ENCODE data around the gene P2RY13.

The P2RY13 gene

GRCh38 chr3:151319628-151320027 is 9.7 kb downstream of the P2RY13 start:
- DNase-seq, result no peak

- no peak for DNase-seq
Measured at GRCh38 chr3:151318991-151319390, 10.4 kb downstream of the P2RY13 start.

GRCh38 chr3:151318313-151318712 is 11.0 kb downstream of the P2RY13 start:
- DNase-seq, result no peak

GRCh38 chr3:151316267-151316991 is 12.9 kb downstream of the P2RY13 start, which contains the start of gene GPR87:
Gene GPR87, minus strand, starts transcription at chr3:151316820. Its CDS starts 16,720 bp downstream, at chr3:151300100.
- DNase-seq, result no peak

- no peak for DNase-seq
Measured at GRCh38 chr3:151315846-151316245, 13.5 kb downstream of the P2RY13 start.

- DNase-seq, result no peak
Measured at GRCh38 chr3:151315136-151315535, 14.2 kb downstream of the P2RY13 start.

- DNase-seq, result no peak
Measured at GRCh38 chr3:151314593-151314992, 14.8 kb downstream of the P2RY13 start.

- no peak for DNase-seq
Measured at GRCh38 chr3:151314137-151314536, 15.2 kb downstream of the P2RY13 start.

GRCh38 chr3:151312972-151313371 is 16.4 kb downstream of the P2RY13 start:
- no peak for DNase-seq

- DNase-seq, result no peak
Measured at GRCh38 chr3:151309566-151309965, 19.8 kb downstream of the P2RY13 start.

GRCh38 chr3:151307583-151308488 is 21.5 kb downstream of the P2RY13 start:
- DNase-seq, result no peak

GRCh38 chr3:151307131-151307530 is 22.2 kb downstream of the P2RY13 start:
- no peak for DNase-seq

- DNase-seq, result no peak
Measured at GRCh38 chr3:151306168-151306810, 23.1 kb downstream of the P2RY13 start.

GRCh38 chr3:151305775-151306151 is 23.6 kb downstream of the P2RY13 start:
- no peak for DNase-seq

- DNase-seq, result no peak
Measured at GRCh38 chr3:151305060-151305774, 24.1 kb downstream of the P2RY13 start.

GRCh38 chr3:151303751-151304150 is 25.6 kb downstream of the P2RY13 start:
- no peak for DNase-seq

GRCh38 chr3:151301787-151302186 is 27.6 kb downstream of the P2RY13 start:
- no peak for DNase-seq

GRCh38 chr3:151300539-151300938 is 28.8 kb downstream of the P2RY13 start:
- DNase-seq, result no peak

- DNase-seq, result no peak
Measured at GRCh38 chr3:151299006-151299405, 30.3 kb downstream of the P2RY13 start.

- no peak for DNase-seq
Measured at GRCh38 chr3:151297429-151297828, 31.9 kb downstream of the P2RY13 start.

GRCh38 chr3:151296226-151296625 is 33.1 kb downstream of the P2RY13 start:
- DNase-seq, result no peak

- DNase-seq, result no peak
Measured at GRCh38 chr3:151293127-151293526, 36.2 kb downstream of the P2RY13 start.

GRCh38 chr3:151290673-151291072 is 38.7 kb downstream of the P2RY13 start:
- no peak for DNase-seq
